HG02981 (cell line): ENCODE measurements around the gene SPTBN1.

Experiments
- ATAC-seq: cut with Tn5 transposase; IDR thresholded peaks from one replicate; pipeline ENCODE4 v1.9.1; 2021; ENCODE audit warnings: mild to moderate bottlenecking, moderate library complexity; ENCODE audit not compliant: unreplicated experiment

SPTBN1 gene

GRCh38 chr2:54627973-54628372 lies 171.8 kb downstream of the SPTBN1 start:
- no peak for ATAC-seq

- no peak for ATAC-seq
These were observed 172.3 kb downstream of the SPTBN1 start for GRCh38 chr2:54628418-54628817.

DNA sequence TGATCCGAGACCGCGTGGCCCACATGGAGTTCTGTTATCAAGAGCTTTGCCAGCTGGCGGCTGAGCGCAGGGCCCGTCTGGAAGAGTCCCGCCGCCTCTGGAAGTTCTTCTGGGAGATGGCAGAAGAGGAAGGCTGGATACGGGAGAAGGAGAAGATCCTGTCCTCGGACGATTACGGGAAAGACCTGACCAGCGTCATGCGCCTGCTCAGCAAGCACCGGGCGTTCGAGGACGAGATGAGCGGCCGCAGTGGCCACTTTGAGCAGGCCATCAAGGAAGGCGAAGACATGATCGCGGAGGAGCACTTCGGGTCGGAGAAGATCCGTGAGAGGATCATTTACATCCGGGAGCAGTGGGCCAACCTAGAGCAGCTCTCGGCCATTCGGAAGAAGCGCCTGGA lies 172.8 kb downstream of the SPTBN1 start:
- no peak for ATAC-seq

- no peak for ATAC-seq
These were observed 173.3 kb downstream of the SPTBN1 start for GRCh38 chr2:54629390-54629789.

DNA sequence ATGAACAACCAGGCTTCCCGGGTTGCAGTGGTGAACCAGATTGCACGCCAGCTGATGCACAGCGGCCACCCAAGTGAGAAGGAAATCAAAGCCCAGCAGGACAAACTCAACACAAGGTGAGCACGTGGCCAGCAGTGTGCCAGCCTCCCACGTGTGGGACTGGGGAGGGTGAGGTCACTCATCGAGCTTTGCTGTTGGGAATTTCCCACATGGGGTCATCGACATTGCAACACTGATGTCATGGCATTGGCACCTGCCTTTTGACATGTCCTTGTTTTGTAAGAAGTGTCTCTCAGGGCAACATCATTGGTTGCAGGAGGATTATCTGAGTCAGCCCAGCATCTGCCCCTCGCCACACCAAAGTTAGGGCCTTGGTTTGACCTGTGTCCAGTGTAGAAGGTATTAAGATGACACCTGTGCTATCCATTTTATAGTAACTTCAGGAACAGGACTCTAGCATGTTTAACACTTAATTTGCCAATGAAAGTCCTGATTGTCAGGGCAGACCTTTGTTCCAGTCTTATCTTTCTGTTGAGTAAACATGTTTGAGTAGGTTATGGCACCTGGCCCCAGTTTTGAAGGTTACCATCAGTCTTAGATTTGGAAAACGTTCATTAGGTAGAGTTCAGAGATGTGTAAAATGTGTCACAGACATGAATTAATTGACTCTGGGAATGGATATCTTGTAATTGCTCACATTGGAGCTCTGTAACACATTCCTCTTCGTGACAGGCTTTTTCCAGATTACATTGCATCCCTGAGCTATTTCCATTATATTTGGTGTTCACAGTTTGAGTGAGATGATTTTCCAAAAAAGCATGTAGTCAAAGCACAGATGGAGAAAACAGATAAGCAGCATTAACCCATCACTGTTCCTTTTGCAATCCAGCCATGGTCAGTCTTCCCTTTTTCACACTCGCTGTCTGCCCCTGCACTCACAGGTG lies 174.1 kb downstream of the SPTBN1 start:
- no peak for ATAC-seq

GRCh38 chr2:54630858-54631497 lies 174.9 kb downstream of the SPTBN1 start:
- no peak for ATAC-seq

DNA sequence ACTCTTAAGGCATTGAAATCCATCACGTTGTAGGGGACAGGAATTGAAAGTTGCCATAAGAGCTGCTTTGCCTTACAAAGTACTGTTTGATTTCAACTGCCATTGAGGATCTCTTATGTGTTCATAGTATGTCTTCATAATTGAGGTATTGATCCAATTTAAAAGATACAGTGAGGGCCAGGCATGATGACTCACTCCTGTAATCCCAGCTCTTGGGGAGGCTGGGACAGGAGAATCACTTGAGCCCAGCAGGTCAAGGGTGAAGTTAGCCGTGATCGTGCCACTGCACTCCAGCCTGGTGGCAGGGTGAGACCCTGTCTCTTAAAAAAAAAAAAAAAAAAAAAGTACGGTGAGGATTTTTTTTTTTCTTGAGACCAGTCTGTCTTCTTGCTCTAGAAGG lies 175.6 kb downstream of the SPTBN1 start:
- no peak for ATAC-seq

DNA sequence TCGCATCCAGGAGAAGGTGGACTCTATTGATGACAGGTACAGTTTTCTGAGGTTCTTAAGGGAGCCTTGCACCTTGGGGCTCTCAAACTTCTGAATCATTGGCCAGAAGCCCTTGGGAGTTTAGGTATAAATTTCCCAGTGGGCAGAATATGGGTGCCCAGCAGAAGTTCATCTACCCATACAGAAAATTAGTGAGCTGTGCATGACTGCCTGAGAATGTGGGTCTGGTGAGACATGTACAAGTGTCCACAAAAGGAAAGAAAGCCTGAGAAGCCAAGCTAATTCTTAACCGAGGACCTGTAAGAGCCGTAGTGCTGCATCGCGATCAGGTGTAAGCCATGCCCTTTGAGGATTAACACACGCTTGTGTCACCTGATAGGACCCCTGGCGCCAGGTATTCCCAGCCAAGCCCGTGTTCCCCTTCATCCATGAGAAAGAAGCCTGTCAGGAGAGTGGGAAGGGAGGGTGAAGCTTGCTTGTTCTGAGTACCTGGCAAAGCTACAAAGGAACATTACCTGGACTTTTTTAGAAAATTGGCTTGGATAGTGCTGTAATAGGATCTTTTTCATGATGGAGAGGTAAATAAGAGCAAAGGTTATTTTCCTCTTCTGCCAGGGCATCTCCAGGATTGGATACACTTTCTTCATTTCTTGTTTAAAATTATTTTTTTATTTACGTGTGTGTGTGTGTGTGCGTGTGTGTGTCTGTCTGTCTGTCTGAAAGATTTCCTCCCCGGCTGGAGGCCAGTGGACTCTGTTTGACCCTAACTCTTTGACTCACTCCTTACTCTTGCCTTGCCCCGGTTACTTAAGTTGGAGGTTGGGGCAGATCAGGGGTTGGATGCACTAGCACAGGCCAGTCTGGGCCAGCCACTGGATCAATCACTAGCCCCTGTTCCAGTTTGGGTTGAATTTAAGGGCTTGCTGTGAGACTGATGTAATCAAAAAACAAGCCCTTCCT lies 176.9 kb downstream of the SPTBN1 start:
- ATAC-seq, result no peak

DNA sequence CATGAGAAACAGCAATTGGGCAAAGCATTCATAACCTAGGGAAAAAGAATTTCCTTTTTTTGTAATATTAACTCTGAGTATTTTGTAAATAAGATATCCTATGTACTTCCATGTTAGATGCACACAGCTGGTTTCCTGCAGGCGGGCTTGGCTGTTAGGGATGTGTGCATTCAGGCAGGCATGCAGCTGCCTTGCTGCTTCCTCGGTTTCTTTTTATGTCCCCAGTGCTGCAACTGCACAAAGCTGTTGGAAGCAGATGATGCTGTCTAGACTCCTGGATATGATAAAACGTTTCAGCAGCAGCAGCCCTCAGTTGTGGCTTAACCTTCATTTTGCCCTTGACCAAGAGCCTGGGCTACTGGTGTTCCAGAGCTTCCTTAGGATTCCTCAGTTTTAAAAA lies 177.9 kb downstream of the SPTBN1 start:
- no peak for ATAC-seq

DNA sequence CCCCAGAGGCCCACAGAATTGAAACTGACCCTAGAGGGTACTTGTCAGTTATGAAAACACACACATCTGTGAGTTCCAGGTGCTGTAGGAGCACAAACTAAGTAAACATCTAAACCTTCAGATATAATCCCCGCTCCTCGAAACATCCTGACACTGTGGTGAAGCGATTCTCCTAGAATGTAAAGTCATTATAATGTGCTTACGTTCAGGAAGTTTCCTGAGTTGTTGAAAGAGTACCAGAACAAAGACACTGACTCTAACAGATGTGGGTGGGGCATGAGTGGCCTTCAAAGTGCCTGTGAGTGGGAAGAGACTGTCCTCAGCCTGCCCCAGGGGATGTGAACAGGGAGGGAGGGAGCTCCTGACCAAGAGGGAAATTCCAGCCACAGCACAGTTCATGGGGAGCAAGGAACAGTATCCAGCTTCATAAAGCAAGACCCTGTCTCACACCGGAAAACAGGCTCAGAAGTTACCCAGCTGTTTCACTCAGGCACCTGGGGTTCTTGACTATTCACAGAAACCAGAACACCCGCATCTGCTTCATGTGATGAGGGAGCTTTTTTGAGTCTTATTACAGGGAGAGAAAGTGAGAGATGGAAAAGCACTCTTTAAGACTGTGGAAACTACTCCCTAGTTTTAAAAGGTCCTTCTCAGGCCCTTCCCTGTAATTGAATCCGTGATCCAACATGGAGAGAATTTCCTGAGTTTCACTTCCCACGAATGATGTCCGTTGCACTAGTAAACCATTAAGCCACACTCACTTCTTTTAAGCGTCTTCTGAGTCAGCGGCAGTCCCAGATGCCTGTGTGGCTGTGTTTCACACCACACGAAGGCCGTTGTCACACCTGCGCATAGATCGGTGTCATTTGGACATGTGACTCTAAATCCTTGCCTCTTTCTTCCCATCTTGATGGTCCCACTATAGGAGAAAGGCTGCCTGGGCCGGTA lies 178.7 kb downstream of the SPTBN1 start:
- ATAC-seq, result peak; percentile 71

GRCh38 chr2:54635554-54636152 lies 179.5 kb downstream of the SPTBN1 start:
- no peak for ATAC-seq

DNA sequence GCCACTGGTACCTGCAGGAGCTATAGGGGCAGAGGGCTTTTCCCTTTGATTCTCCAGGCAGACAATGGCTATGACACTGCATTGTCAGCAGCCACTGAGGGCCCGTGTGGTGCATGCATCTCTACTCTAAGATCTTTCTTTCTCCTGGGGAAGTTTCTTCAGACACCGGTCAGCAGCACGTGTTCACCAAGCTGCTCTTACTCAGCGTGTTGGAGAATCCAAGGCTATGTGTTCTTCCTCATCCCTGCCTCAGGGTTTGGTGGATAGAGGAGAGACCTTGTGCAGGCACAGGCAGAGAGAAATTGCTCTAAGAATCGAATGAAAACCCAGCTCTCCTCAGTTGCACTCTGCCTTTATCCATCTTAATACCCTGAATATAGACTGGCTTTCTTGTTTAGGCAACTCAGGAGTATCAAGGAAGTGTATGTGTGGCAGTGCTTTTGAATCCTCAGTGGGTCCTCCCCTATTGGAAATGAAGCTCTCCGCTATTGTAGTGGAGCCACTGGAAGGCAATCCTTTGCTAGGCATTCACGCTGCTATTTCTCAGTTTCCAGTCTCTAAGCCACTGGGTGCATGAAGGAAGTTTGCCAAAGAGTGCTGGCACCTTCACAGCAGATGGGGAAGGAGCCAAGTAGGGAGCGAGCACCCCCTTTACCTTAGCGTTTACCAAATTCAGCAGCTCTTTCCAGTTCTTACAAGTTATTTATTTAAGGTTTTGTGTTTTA lies 180.4 kb downstream of the SPTBN1 start:
- ATAC-seq, result no peak

DNA sequence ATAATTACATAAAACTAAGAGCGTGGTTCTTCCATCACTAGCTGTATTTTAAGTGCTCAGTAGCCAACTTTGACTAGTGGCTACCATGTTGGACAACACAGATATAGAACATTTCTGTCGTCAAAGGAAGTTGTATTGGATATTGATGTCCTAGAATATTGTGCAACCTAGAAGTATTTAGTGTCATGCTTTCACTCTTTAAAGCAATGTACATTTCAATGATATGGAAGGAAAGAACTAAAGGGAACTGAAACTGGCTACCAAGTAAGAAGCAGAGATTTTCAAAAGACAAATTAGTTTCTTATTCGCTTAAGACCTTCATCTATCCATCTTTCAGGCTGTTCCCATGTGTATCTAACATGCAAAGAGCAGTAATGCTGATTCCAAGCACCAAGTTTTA lies 182.0 kb downstream of the SPTBN1 start:
- peak; percentile 30 for ATAC-seq

DNA sequence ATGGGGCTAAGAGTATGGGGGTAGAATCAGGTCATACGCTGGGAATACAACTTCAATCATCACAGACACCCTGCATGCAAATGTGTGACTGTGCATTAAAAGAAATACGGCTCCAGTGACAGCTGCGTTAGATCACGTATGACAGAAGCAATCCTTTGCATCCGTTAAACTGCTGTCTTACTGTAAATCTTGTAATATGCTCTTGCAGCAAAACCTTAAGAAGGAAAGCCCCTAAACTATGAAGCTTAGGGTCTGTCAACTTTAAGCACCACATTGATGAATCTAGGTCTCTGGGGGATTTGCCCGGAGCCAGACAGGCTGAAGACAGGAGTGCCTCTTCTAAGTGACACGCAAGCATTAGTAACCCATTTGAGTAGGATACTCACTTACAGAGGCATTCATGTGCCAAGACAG lies 182.7 kb downstream of the SPTBN1 start:
- no peak for ATAC-seq

GRCh38 chr2:54639609-54640008 lies 183.5 kb downstream of the SPTBN1 start:
- no peak for ATAC-seq

DNA sequence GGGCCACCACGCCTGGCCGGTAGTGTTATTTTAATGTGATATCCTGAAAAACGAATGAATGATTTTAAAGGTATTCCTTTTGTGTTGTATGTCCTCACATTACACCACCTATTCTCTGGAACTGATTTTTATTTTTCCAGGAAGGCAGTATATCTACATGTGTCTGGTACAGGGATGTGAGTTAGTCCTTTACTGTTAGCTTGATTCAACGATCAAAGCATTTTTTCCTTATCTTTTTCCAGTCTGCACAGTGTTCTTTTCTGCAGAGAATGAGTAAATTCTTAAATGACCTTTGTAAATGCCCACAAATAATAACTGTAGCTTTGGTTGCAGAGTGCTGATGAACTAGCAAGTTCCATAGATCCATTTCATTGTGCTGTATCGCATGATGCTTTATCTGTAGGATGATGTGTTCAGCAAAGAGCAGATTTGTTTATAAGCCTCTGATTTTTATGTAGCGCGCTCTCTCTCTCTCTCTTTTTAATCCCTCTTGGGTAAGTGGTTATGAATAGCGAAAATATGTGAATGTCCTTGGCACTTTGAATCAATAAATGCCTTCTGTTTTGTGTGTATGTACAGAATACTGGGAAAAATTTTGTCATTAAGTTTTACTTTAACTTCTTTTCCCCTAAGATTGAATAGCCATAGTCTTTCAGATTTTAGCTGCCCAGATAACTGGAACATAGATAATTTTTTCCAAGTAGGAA lies 184.9 kb downstream of the SPTBN1 start:
- no peak for ATAC-seq

DNA sequence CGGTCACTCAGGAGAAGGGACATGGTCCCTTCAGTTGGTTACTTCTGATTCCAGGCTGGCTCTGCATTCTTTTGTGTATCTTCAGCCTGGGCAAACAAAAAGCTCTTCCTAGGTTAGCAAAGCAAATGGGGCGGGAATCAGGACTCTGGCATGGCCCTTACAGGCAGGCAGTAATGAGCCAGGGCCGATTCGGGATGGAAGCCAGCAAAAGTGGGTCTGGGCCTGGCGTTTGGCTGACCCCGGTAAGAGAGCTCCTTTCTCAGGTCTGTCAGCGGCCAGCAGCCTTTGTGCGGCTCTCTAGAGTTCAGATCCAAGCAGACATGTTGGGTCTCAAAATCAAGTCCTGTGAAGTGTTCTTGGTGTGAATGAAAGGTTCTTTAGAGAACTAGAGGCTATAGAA lies 185.9 kb downstream of the SPTBN1 start:
- ATAC-seq, result no peak

DNA sequence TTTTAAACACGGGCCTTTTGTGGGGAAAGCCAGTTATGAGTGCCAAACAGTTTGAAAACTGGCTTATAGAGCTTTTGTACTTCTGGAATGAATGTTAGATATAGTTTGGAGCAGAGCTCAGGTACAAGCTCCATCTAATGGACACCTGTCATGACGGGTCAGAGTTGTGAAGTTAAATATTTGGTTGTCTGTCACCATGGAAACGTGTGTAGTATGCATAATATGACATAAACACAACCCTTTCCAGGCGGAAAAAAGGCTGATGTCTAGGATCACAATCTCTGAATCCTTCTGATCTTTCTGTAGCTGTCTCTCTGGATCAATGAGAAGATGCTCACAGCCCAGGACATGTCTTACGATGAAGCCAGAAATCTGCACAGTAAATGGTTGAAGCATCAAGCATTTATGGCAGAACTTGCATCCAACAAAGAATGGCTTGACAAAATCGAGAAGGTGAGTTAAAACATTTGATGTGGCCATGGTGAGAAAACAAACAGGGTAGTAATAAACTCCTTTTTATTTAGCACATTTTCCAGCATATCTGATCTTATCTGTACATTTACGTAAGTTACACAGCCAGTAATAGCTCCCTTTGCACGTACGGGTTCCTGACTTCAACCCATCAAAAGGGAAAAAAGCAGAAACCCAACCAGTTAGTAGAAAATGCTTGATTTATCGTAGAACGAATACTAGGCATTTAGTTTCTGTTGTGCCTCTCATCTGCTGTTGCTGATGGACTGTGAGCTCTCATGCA lies 186.7 kb downstream of the SPTBN1 start:
- ATAC-seq, result no peak
